Measurements from ENCODE around the gene ADGRA1. TPM values are rescaled to one million over a fixed set of nuclear protein-coding genes. Genes with fewer than 3 reads are reported as not detected.
A peak's percentile ranks its signal among the peaks of the same experiment; 100 is the strongest.

ADGRA1 gene
- polyA plus RNA-seq, 2 of the 4 experiments (the other 2 are of a cell fraction), result not detected

DNA sequence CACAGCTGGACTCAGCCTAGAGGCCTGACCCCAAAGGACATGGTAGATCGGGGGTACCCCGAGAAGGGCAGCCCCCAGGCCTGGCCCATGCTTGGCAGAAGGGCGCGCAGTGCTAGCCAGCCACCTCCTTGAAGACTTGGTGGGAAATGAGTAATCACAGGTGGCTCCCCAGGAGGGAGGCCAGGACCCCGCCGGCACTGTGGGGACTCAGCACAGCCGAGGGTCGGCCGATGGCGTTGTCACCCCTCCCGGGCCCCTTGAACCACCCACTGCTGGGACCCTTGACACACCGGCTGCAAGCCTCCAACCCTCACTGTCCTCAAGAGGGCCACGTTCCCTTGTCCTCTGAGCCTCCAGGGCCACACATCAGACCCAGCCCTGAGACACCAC is 27.7 kb downstream of the ADGRA1 start:
- ChIA-PET POLR2A (no interaction called here), CTCF (no interaction called here)
- H3K4me3 ChIP-seq, result no peak overlapping the region
- H3K4me2 ChIP-seq, result no peak overlapping the region
- ATAC-seq (peak in 1 of 2 experiments; percentile 57; a peak in 3 of 6 replicates), FAIRE-seq (no peak), DNase-seq (ENCODE audit: low read depth in 1 of 2, low spot score in 1 of 2) (no peak)
- TF ChIP-seq PHF8 (IDR thresholded peaks at IDR 0.05; ENCODE audit: borderline replicate concordance, low read depth) (no peak), EP300 (IDR thresholded peaks at IDR 0.05) (no peak), NPAS2 (CRISPR knock-in tag; IDR thresholded peaks at IDR 0.05; ENCODE audit: borderline replicate concordance) (no peak), JUNB (IDR thresholded peaks at IDR 0.05) (no peak), GATA3 (IDR thresholded peaks at IDR 0.05; ENCODE audit: borderline replicate concordance) (no peak), POLR2A (IDR thresholded peaks at IDR 0.05; ENCODE audit: low read length) (no peak), CHD4 (IDR thresholded peaks at IDR 0.05; ENCODE audit: borderline replicate concordance) (no peak), CEBPB (IDR thresholded peaks at IDR 0.05) (no peak), TP53 (CRISPR knock-in tag; IDR thresholded peaks at IDR 0.05) (no peak), NR3C1 (IDR thresholded peaks at IDR 0.05) (no peak), EHMT2 (IDR thresholded peaks at IDR 0.05; ENCODE audit: low read depth) (no peak), CBX2 (IDR thresholded peaks at IDR 0.05; ENCODE audit: borderline replicate concordance, low read depth) (no peak), RAD21 (conservative IDR thresholded peaks at IDR 0.05 in 1 of 2, IDR thresholded peaks at IDR 0.05 in 1 of 2) (no peak), SREBF2 (IDR thresholded peaks at IDR 0.05) (no peak), FOSL2 (IDR thresholded peaks at IDR 0.05) (no peak), FOSL2 (CRISPR knock-in tag; IDR thresholded peaks at IDR 0.05) (no peak)
- TF ChIP-seq, protein P1, sequence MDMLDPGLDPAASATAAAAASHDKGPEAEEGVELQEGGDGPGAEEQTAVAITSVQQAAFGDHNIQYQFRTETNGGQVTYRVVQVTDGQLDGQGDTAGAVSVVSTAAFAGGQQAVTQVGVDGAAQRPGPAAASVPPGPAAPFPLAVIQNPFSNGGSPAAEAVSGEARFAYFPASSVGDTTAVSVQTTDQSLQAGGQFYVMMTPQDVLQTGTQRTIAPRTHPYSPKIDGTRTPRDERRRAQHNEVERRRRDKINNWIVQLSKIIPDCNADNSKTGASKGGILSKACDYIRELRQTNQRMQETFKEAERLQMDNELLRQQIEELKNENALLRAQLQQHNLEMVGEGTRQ (IDR thresholded peaks at IDR 0.05), result no peak
- TF ChIP-seq, protein P2, sequence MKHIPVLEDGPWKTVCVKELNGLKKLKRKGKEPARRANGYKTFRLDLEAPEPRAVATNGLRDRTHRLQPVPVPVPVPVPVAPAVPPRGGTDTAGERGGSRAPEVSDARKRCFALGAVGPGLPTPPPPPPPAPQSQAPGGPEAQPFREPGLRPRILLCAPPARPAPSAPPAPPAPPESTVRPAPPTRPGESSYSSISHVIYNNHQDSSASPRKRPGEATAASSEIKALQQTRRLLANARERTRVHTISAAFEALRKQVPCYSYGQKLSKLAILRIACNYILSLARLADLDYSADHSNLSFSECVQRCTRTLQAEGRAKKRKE (CRISPR knock-in tag; IDR thresholded peaks at IDR 0.05; ENCODE audit: low read depth), result no peak
- TF ChIP-seq, protein P3, sequence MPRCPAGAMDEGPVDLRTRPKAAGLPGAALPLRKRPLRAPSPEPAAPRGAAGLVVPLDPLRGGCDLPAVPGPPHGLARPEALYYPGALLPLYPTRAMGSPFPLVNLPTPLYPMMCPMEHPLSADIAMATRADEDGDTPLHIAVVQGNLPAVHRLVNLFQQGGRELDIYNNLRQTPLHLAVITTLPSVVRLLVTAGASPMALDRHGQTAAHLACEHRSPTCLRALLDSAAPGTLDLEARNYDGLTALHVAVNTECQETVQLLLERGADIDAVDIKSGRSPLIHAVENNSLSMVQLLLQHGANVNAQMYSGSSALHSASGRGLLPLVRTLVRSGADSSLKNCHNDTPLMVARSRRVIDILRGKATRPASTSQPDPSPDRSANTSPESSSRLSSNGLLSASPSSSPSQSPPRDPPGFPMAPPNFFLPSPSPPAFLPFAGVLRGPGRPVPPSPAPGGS (IDR thresholded peaks at IDR 0.05), result no peak
- no peaks in the 10 kb centered on the region for H3K9me3 ChIP-seq
- no peak overlapping the region for H3K27ac ChIP-seq
- 42% methylated on average over 6 of the region's 13 CpGs for WGBS (ENCODE audit: missing lambda C conversion rate)
- H3K4me1 ChIP-seq, result no peaks in the 10 kb centered on the region

DNA sequence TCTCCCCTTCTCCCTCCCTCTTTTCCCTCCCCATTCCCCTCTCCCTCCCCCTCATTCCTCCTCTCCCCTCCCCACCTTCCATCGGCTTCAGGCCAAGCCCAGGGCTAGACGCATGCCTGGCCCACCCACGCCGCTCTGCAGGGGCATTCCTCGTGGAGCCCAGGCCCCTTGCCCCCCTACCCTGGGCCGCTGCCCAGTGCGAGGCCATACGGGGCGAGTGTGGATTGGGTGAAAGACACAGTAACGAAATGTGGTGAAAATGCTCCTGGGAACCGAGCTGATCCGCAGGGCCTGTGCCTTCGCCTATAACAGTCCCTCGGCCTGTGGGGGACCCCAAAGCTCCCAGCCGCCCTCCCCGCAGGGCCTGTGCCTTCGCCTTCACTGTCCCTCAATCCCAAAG is 28.3 kb downstream of the ADGRA1 start:
- POLR2A ChIA-PET, result no interaction called here
- no peak for FAIRE-seq

More for the DNA sequence above, 28.3 kb downstream of the ADGRA1 start:
- WGBS (ENCODE audit: missing lambda C conversion rate), result 42% methylated on average over 7 of the region's 17 CpGs
- H3K27ac ChIP-seq, result no peak overlapping the region
- H3K4me3 ChIP-seq, result no peak overlapping the region
- no peaks in the 10 kb centered on the region for H3K9me3 ChIP-seq
- CTCF ChIA-PET, result interaction anchor here (1.2 kb wide), 1 partner anchor 9 kb away, joined by 3 read pairs; no protein-coding TSS in a partner anchor
- H3K4me1 ChIP-seq, result no peaks in the 10 kb centered on the region
- H3K4me2 ChIP-seq, result no peak overlapping the region
- no peak for ATAC-seq
- no peak for DNase-seq (ENCODE audit: low read depth in 1 of 2, low spot score in 1 of 2)
- TF ChIP-seq MYC (IDR thresholded peaks at IDR 0.05; ENCODE audit: borderline replicate concordance, low read length) (no peak), KDM1A (IDR thresholded peaks at IDR 0.05; ENCODE audit: low read depth) (no peak), ZC3H11A (IDR thresholded peaks at IDR 0.05) (no peak)
- TF ChIP-seq, protein P4, sequence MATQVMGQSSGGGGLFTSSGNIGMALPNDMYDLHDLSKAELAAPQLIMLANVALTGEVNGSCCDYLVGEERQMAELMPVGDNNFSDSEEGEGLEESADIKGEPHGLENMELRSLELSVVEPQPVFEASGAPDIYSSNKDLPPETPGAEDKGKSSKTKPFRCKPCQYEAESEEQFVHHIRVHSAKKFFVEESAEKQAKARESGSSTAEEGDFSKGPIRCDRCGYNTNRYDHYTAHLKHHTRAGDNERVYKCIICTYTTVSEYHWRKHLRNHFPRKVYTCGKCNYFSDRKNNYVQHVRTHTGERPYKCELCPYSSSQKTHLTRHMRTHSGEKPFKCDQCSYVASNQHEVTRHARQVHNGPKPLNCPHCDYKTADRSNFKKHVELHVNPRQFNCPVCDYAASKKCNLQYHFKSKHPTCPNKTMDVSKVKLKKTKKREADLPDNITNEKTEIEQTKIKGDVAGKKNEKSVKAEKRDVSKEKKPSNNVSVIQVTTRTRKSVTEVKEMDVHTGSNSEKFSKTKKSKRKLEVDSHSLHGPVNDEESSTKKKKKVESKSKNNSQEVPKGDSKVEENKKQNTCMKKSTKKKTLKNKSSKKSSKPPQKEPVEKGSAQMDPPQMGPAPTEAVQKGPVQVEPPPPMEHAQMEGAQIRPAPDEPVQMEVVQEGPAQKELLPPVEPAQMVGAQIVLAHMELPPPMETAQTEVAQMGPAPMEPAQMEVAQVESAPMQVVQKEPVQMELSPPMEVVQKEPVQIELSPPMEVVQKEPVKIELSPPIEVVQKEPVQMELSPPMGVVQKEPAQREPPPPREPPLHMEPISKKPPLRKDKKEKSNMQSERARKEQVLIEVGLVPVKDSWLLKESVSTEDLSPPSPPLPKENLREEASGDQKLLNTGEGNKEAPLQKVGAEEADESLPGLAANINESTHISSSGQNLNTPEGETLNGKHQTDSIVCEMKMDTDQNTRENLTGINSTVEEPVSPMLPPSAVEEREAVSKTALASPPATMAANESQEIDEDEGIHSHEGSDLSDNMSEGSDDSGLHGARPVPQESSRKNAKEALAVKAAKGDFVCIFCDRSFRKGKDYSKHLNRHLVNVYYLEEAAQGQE (IDR thresholded peaks at IDR 0.05), result no peak
